GM21619 (cell line): ENCODE results near the gene SLC30A10.
"Not testable (repeated sequence)": the region's sequence is repeated elsewhere in the genome, so short reads cannot be mapped to it uniquely, and the experiment has no call there.

Experiments
- ATAC-seq: cut with Tn5 transposase; IDR thresholded peaks from one replicate; pipeline ENCODE4 v1.9.1; 2021; ENCODE audit not compliant: unreplicated experiment

SLC30A10 gene

GRCh38 chr1:219927956-219928790, at the start of gene SLC30A10:
Gene SLC30A10, minus strand, starts transcription at chr1:219928557. Its CDS starts 117 bp downstream, at chr1:219928440.
- ATAC-seq, result peak; percentile 55

- no peak for ATAC-seq
Measured at GRCh38 chr1:219973213-219973612, 44.9 kb upstream of the SLC30A10 start.

DNA sequence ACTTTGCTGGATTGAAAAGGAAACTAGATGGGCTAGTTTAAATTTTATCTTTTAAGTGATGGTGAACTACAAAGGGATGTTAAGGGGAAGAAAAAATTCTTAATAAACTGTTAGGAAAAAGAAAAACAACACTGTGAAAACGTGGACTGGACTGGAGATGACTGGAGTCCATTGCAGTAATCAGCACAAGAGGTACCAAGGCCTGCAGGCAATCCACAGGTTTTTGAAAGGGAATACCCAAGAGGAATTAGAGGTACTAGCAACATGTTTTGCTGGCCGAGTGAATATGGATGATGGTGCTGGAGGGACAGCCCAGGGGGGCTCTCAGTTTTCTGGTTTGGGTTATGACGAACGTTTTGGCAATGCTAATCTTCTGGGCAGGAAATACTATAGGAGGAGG, 39.0 kb upstream of the SLC30A10 start:
- ATAC-seq, result no peak

- no peak for ATAC-seq
Measured at GRCh38 chr1:219966071-219966349, 37.7 kb upstream of the SLC30A10 start.

- ATAC-seq, result no peak
Measured at GRCh38 chr1:219965285-219966070, 37.1 kb upstream of the SLC30A10 start.

- no peak for ATAC-seq
Measured at GRCh38 chr1:219963432-219963831, 35.1 kb upstream of the SLC30A10 start.

GRCh38 chr1:219961684-219962083, 33.3 kb upstream of the SLC30A10 start:
- no peak for ATAC-seq

DNA sequence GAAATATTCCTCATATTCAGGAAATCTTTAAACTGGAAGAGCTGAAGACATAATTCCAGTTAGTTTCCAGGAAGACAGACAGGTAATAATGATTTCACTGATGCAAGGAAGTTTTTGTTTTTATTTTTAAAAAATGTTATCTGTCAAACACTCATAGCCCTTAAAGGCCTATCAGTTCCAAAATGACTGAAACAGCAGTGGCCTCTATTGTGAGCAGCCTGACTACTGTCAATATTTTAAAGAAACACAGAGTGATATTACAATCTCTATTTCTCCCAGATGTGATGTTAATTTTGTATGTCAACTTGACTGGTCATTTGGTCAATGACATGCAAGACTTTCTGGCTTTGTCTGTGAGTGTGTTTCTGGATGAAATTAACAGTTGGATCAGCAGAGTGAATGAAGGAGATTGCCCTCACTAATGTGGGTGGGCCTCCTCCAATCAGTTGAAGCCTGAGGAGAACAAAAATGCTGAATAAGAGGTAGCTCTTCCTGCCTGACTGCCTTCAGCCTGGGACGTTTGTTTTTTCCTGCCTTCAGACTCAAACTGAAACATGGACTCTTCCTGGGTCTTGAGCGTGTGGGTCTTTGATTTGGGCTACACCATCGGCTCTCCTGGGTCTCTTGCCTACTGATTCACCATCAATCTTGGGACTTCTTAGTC, 31.3 kb upstream of the SLC30A10 start:
- ATAC-seq, result no peak

DNA sequence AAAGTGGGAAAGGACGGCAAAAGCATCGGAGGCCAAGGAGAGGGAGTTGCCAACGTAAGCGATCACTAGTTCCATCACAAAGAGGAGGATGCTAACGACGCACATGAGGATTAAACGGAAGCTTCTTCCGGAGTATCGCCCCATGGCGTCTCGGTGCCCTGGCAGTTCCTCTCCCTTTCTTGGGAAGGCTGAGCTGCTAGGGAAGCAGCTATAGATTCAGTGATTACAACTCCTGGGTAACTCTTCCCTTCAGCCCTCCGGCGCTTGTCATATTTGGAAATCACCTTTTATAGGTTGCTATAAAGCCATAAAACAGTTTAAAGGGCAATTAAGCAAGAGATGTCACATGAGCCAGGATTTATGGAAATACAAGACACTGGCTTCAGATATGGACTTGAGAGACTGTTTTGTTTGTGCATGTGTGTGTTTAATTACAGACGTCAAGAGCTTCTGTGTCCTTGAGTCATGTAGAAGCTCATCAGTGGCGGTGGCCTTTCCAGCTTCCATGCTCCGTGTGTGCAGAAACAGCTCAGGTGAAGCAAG, 30.6 kb upstream of the SLC30A10 start:
- no peak for ATAC-seq

DNA sequence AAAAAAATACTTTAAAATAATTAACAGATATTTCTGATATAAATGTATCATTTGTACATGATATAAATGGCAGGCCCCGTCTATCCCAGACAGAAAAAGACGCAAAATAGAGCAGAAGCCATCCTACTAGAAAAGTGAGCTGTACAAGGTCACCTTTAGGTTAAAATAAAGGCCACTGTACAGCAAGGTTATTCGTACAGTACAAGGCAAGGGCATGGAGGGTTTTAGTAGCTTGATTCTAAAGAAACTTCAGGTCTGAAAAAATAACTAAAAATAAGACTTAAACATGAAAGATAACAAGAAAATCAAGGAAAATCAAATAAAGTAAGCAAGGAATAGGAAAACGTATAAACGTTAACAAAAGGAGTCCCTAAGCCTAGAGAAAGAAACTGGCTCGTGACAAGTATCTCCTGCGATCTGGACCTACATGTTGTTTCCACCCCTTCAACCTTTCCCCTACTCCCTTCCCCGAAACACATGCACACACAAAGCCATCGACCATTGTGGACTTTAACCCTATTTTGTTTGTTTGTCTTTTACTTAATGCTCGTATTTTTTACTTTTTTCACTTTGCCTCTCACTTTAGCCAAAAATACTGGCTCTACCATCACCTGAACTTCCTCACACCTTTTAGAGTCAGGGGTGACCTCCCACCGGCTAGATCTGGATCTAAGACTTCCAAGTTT, 26.5 kb upstream of the SLC30A10 start:
- no peak for ATAC-seq

- no peak for ATAC-seq
Measured at GRCh38 chr1:219954052-219954451, 25.7 kb upstream of the SLC30A10 start.

DNA sequence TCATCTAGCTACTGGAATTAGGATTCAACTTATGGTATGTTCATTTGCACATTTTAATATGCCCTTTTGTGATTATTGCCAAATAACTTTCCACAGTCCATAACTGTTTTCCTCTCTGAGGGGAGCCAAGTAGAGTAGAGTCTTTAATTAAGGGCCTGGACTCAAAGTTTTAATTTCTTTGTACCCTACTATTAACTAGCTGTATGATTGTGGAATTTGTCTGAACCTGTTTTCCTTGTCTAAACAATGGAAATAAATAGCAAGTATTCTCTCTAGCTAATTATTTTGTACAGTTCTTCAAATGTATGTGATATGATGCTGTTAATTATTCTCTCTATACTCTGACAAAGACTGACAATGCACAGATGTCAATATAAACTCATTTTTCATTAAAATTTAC, 24.0 kb upstream of the SLC30A10 start:
- ATAC-seq, result no peak

GRCh38 chr1:219949227-219949626, 20.9 kb upstream of the SLC30A10 start:
- ATAC-seq, result not testable (repeated sequence)

- ATAC-seq, result not testable (repeated sequence)
Measured at GRCh38 chr1:219948766-219949165, 20.4 kb upstream of the SLC30A10 start.

- no peak for ATAC-seq
Measured at GRCh38 chr1:219945795-219946194, 17.4 kb upstream of the SLC30A10 start.

DNA sequence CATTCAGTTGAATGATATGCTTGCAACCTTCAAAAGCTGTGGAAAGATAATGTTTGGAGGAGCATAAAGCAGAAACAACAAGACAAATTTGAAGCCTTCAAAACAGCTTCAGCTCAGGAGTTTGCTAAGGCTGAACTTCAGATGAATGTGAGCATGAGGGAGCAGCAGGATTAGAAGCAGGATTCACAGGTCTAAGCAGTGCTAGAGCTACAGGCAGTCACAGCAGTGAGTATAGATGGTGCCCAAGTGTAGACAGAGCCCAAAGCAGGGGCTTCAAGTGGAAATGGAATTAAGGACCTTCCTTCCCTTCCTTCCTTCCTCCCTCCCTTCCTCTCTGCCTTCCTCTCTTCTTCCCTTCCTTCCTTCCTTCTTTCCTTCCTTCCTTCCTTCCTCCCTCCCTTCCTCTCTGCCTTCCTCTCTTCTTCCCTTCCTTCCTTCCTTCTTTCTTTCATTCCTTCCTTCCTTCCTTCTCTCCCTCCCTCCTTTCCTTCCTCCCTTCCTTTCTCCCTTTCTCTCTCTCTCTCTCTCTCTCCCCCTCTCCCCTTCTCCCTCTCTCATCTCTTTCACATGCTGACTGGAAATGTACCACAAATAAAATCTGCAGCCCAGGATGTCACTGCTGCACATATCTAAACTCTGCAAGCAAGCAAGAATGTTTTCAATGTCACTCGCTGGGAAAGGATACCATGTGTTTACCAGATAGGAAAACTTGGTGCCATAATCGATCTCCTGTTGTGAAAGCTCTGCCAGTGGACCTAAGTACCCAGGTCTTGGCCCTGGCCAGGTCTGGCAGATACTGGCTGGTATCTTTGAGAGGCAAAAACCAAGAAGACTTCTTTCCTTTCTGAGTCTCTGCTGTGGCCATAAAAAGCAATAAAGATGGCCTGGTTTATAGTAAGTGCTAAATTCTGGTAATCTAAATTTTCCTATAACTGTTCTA, 13.1 kb upstream of the SLC30A10 start:
- ATAC-seq, result no peak

GRCh38 chr1:219940707-219941106, 12.3 kb upstream of the SLC30A10 start:
- ATAC-seq, result no peak

DNA sequence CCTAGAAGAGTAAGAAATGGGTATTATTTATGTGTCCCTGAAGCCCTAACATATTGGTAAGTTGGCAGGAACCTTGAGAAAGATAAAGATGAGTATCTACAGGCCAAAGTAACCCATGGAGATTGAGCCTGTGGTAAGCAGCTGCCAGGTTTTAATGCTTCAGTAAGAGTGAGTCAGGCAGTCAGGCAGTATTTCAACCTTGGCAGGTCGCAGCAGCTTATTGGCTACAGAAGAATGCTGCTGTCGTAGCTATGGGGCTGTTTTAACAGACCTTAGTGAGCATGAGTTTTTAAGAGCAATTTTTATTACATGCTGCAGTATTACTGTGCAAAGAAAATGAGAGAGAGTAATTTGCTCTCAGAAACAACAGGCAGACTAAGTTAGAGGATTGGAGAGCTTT, 10.3 kb upstream of the SLC30A10 start:
- ATAC-seq, result no peak

GRCh38 chr1:219933763-219934162, 5.4 kb upstream of the SLC30A10 start:
- ATAC-seq, result not testable (repeated sequence)

DNA sequence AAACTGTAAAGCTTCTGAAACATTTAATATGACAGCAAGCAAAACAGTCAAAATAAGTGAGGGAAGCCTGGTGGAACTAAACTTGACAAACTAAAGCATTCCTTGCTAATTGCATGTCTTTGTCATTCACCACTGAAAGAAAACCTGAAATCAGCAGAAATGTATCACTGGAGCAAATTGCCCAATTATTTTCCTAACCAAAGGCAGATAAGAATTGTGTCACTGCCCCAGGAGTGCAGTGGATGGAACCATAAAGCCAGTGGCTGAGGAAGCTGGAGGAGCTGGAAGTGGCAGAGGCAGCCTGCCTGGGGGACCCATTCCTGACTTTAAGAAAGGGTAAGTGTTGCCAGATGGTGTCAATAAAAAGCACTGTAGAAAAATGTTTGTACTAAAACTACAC, 2.7 kb upstream of the SLC30A10 start:
- no peak for ATAC-seq
